KMS-11 (cell line): ENCODE results near the gene TMEM129.
"Not testable (repeated sequence)": the region's sequence is repeated elsewhere in the genome, so short reads cannot be mapped to it uniquely, and the experiment has no call there.

Experiments used
- H2AFZ ChIP-seq: fragments of 200-600 bp; sonication (generic); 2 replicates; pipeline ENCODE4 v1.6.1; 2016; ENCODE audit warnings: antibody characterized with exemption, mixed run types, low read depth
- H3K27ac ChIP-seq: fragments of 200-600 bp; sonication (generic); 2 replicates; pipeline ENCODE4 v1.6.1; 2016; ENCODE audit warnings: mild to moderate bottlenecking, mixed run types
- H3K27me3 ChIP-seq: fragments of 200-600 bp; sonication (generic); 2 replicates; pipeline ENCODE4 v1.6.1; 2017; ENCODE audit warnings: mild to moderate bottlenecking, low read depth, mixed run types, moderate library complexity; ENCODE audit not compliant: insufficient read depth
- H3K36me3 ChIP-seq: fragments of 200-600 bp; sonication (generic); 2 replicates; pipeline ENCODE4 v1.6.1; 2017; ENCODE audit warnings: mild to moderate bottlenecking, mixed run types; ENCODE audit not compliant: insufficient read depth
- H3K4me1 ChIP-seq: fragments of 200-600 bp; sonication (generic); 2 replicates; pipeline ENCODE4 v1.6.1; 2016; ENCODE audit warnings: mild to moderate bottlenecking, low read depth, mixed run types; ENCODE audit not compliant: poor library complexity, severe bottlenecking
- H3K4me2 ChIP-seq: fragments of 200-600 bp; sonication (generic); 2 replicates; pipeline ENCODE4 v1.7.0; 2016; ENCODE audit warnings: mild to moderate bottlenecking, mixed run types
- H3K4me3 ChIP-seq: fragments of 200-600 bp; sonication (generic); IDR thresholded peaks from 2 replicates; pipeline ENCODE4 v1.6.1; 2017; ENCODE audit warnings: low read depth, low read length, mixed read lengths; ENCODE audit not compliant: insufficient read depth
- H3K79me2 ChIP-seq: fragments of 200-600 bp; sonication (generic); 2 replicates; pipeline ENCODE4 v1.6.1; 2016; ENCODE audit warnings: low read depth, mixed run types; ENCODE audit not compliant: insufficient read depth
- H3K9ac ChIP-seq: fragments of 200-600 bp; sonication (generic); 2 replicates; pipeline ENCODE4 v1.6.1; 2016; ENCODE audit warnings: mild to moderate bottlenecking, mixed run types
- H4K20me1 ChIP-seq: fragments of 200-600 bp; sonication (generic); 2 replicates; pipeline ENCODE4 v1.6.1; 2016; ENCODE audit warnings: mild to moderate bottlenecking, mixed run types; ENCODE audit not compliant: insufficient read depth
- CTCF ChIP-seq: fragments of 200-600 bp; sonication (generic); conservative IDR thresholded peaks from 2 replicates; pipeline ENCODE4 v1.6.1; 2017; ENCODE audit warnings: low read depth, mild to moderate bottlenecking, antibody characterized with exemption, low read length, moderate library complexity, mixed read lengths

The TMEM129 gene

GRCh38 chr4:1674682-1675081 is 46.4 kb downstream of the TMEM129 start:
- H4K20me1 ChIP-seq, result no peaks in the 10 kb centered on the region

GRCh38 chr4:1673671-1674070 is 47.5 kb downstream of the TMEM129 start:
- H3K4me1 ChIP-seq, result no peaks in the 10 kb centered on the region
- H3K36me3 ChIP-seq, result no peaks in the 10 kb centered on the region
- H4K20me1 ChIP-seq, result no peaks in the 10 kb centered on the region
- peaks cover 18% of the 10 kb centered on the region for H3K27me3 ChIP-seq
- no peak overlapping the region for H2AFZ ChIP-seq
- no peaks in the 10 kb centered on the region for H3K79me2 ChIP-seq
- no peak for TF ChIP-seq CTCF
- no peak overlapping the region for H3K4me3 ChIP-seq
- H3K4me2 ChIP-seq, result no peak overlapping the region
- no peak overlapping the region for H3K27ac ChIP-seq
- no peak overlapping the region for H3K9ac ChIP-seq

More at GRCh38 chr4:1674682-1675081, 46.4 kb downstream of the TMEM129 start:
- H3K4me2 ChIP-seq, result no peak overlapping the region
- TF ChIP-seq CTCF, result no peak
- no peak overlapping the region for H2AFZ ChIP-seq
- H3K27ac ChIP-seq, result no peak overlapping the region
- H3K36me3 ChIP-seq, result no peaks in the 10 kb centered on the region
- H3K79me2 ChIP-seq, result no peaks in the 10 kb centered on the region
- H3K27me3 ChIP-seq, result peaks cover 18% of the 10 kb centered on the region
- no peaks in the 10 kb centered on the region for H3K4me1 ChIP-seq
- H3K4me3 ChIP-seq, result no peak overlapping the region
- no peak overlapping the region for H3K9ac ChIP-seq

- not testable (repeated sequence) for H3K4me3 ChIP-seq, H3K9ac ChIP-seq, H3K79me2 ChIP-seq, H3K4me1 ChIP-seq, H3K36me3 ChIP-seq, H3K4me2 ChIP-seq, H3K27ac ChIP-seq, H4K20me1 ChIP-seq, H2AFZ ChIP-seq
- H3K27me3 ChIP-seq, result peaks cover 14% of the 10 kb centered on the region
Measured at GRCh38 chr4:1671011-1671410, 50.1 kb downstream of the TMEM129 start.

GRCh38 chr4:1670279-1670678 is 50.8 kb downstream of the TMEM129 start:
- Histone ChIP-seq H3K4me3 (no peak overlapping the region), H2AFZ (no peak overlapping the region), H3K9ac (no peak overlapping the region), H3K27me3 (peaks cover 13% of the 10 kb centered on the region), H3K27ac (no peak overlapping the region), H3K4me1 (no peaks in the 10 kb centered on the region), H3K36me3 (no peaks in the 10 kb centered on the region), H3K79me2 (no peaks in the 10 kb centered on the region), H3K4me2 (no peak overlapping the region), H4K20me1 (no peaks in the 10 kb centered on the region)
- TF ChIP-seq CTCF, result no peak

- Histone ChIP-seq H3K36me3 (no peaks in the 10 kb centered on the region), H3K79me2 (no peaks in the 10 kb centered on the region), H3K9ac (no peak overlapping the region), H3K27ac (no peak overlapping the region), H4K20me1 (no peaks in the 10 kb centered on the region), H3K4me2 (no peak overlapping the region), H3K4me1 (no peaks in the 10 kb centered on the region), H2AFZ (no peak overlapping the region), H3K4me3 (no peak overlapping the region), H3K27me3 (peaks cover 9% of the 10 kb centered on the region; the same call in 1 of the 2 replicates)
- TF ChIP-seq CTCF, result no peak
Measured at GRCh38 chr4:1669850-1670249, 51.3 kb downstream of the TMEM129 start.
